ENCODE data around the gene C16orf90.

Gene C16orf90

GRCh38 chr16:3513892-3514583, 18.7 kb upstream of the C16orf90 start:
- peak overlapping the region; percentile 35; the same call in 1 of the 2 replicates for H3K27ac ChIP-seq
- TF ChIP-seq, protein P1, sequence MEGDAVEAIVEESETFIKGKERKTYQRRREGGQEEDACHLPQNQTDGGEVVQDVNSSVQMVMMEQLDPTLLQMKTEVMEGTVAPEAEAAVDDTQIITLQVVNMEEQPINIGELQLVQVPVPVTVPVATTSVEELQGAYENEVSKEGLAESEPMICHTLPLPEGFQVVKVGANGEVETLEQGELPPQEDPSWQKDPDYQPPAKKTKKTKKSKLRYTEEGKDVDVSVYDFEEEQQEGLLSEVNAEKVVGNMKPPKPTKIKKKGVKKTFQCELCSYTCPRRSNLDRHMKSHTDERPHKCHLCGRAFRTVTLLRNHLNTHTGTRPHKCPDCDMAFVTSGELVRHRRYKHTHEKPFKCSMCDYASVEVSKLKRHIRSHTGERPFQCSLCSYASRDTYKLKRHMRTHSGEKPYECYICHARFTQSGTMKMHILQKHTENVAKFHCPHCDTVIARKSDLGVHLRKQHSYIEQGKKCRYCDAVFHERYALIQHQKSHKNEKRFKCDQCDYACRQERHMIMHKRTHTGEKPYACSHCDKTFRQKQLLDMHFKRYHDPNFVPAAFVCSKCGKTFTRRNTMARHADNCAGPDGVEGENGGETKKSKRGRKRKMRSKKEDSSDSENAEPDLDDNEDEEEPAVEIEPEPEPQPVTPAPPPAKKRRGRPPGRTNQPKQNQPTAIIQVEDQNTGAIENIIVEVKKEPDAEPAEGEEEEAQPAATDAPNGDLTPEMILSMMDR (IDR thresholded peaks at IDR 0.05) = no peak

- TF ChIP-seq ZFX (IDR thresholded peaks at IDR 0.05; ENCODE audit: borderline replicate concordance) = no peak
- TF ChIP-seq, protein P1 (IDR thresholded peaks at IDR 0.05) = no peak
- H3K27ac ChIP-seq = no peak overlapping the region
Observed at GRCh38 chr16:3511286-3512180, 16.2 kb upstream of the C16orf90 start.

GRCh38 chr16:3510416-3510815, 15.1 kb upstream of the C16orf90 start:
- TF ChIP-seq, protein P1 (IDR thresholded peaks at IDR 0.05) = no peak
- no peak for TF ChIP-seq ZFX (IDR thresholded peaks at IDR 0.05; ENCODE audit: borderline replicate concordance)
- H3K27ac ChIP-seq = no peak overlapping the region

DNA sequence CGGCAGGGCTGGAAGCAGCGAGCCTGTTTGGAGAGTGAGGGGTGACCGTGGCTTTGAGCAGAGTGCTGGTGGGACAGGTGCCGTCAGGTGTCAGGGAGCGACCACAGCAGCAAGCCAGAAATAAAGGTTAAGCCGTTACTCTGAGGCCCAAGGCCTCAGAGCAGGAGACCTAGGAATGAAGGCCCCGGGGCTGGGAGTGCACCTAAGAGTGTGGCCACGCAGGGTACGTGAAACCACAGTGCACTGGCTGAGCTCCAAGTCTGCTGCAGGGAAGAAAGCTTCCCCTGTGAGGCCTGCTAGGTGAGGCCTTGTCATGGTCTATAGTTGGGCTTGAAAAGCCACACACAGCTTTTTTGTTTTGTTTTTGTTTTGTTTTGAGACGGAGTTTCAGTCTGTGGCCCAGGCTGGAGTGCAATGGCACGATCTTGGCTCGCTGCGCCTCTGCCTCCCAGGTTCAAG, 14.2 kb upstream of the C16orf90 start:
- H3K27ac ChIP-seq = no peak overlapping the region
- TF ChIP-seq, protein P1 (IDR thresholded peaks at IDR 0.05) = no peak
- TF ChIP-seq ZFX (IDR thresholded peaks at IDR 0.05; ENCODE audit: borderline replicate concordance) = no peak

- H3K27ac ChIP-seq = no peak overlapping the region
- TF ChIP-seq, protein P1 (IDR thresholded peaks at IDR 0.05) = no peak
- TF ChIP-seq ZFX (IDR thresholded peaks at IDR 0.05; ENCODE audit: borderline replicate concordance) = no peak
Observed at GRCh38 chr16:3508736-3509135, 13.4 kb upstream of the C16orf90 start.

GRCh38 chr16:3503523-3503922, 8.2 kb upstream of the C16orf90 start:
- H3K27ac ChIP-seq = no peak overlapping the region

More at GRCh38 chr16:3503523-3503922, 8.2 kb upstream of the C16orf90 start:
- TF ChIP-seq ZFX (IDR thresholded peaks at IDR 0.05; ENCODE audit: borderline replicate concordance) = no peak
- TF ChIP-seq, protein P1 (IDR thresholded peaks at IDR 0.05) = no peak

All from 22Rv1 (cell line).